22Rv1 (cell line): ENCODE measurements around the gene CNTN3.
A peak's percentile ranks its signal among the peaks of the same experiment; 100 is the strongest.

Experiments used
- H3K27ac ChIP-seq: fragments of 450-650 bp; 2 replicates; pipeline ENCODE4 v1.5.1; 2017
- CTCF ChIP-seq: fragments of 450-650 bp; IDR thresholded peaks from 2 replicates; pipeline ENCODE4 v1.5.1; 2017; ENCODE audit warnings: mild to moderate bottlenecking
- ZFX ChIP-seq: fragments of 450-650 bp; IDR thresholded peaks from 2 replicates; pipeline ENCODE4 v1.6.1; 2017; ENCODE audit warnings: antibody characterized with exemption, borderline replicate concordance

The CNTN3 gene

GRCh38 chr3:74630602-74631001, 16.1 kb upstream of the CNTN3 start:
- TF ChIP-seq ZFX (no peak), CTCF (peak; percentile 44)
- no peak overlapping the region for H3K27ac ChIP-seq

DNA sequence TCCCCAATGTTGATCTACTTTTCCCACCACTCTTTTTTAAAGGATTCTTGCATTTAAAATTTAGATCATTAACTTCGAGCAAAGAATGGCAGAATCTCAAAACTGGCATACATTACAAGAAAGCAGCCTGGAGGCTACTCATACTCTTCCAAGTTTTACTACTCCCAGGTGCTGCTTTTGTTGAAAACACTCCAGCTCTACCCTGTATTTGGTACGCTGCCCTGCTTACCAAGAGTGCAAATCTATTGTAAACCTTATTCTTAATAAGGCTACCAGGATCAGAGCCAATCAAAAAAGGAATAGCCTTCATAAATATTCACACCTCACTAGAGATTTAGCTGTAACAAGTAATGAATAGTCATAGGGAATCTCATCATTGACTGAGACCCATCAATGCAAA, 11.6 kb upstream of the CNTN3 start:
- TF ChIP-seq CTCF (no peak), ZFX (no peak)
- no peak overlapping the region for H3K27ac ChIP-seq

GRCh38 chr3:74624301-74624700, 9.8 kb upstream of the CNTN3 start:
- no peak overlapping the region for H3K27ac ChIP-seq
- no peak for TF ChIP-seq CTCF

DNA sequence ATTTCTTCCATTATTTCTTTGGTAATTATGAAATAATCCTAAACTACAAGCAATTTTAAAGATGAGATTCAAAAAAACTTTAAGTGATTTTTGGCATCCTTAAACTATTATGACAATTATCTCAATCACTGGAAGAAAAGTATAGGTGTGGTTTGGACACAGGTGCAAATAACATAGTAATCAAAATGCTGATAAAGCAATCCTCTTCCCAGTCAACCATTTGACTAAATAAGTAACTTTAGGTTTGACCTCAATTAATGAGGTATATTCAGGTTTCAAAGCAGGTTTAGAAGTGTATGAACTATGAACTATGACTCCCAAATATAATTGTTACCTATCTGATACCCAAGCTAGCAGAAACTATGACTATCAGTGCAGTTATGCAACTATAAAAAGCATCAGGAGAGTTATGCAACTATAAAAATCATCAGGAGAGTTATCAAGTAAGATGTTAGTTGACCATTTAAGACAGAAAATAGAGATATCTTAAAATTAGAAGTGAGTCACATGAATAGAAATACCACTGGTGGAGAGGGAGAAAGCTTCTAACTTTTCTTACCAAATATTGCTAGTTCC, 8.9 kb upstream of the CNTN3 start:
- H3K27ac ChIP-seq = no peak overlapping the region
- TF ChIP-seq ZFX (no peak), CTCF (no peak)

GRCh38 chr3:74621581-74621980, 7.1 kb upstream of the CNTN3 start:
- TF ChIP-seq ZFX (no peak), CTCF (no peak)
- no peak overlapping the region for H3K27ac ChIP-seq

GRCh38 chr3:74617776-74618175, 3.3 kb upstream of the CNTN3 start:
- H3K27ac ChIP-seq = no peak overlapping the region
- TF ChIP-seq CTCF (no peak), ZFX (no peak)

GRCh38 chr3:74613521-74614106, 845 bp downstream of the CNTN3 start:
- TF ChIP-seq CTCF (no peak), ZFX (no peak)
- no peak overlapping the region; the same call in 1 of the 2 replicates for H3K27ac ChIP-seq
